Aorta (tissue), 5 donors: Measurements from ENCODE around the gene PTPRK. TPM values are rescaled to one million over a fixed set of nuclear protein-coding genes. Genes with fewer than 3 reads are reported as not detected.

Experiments
- ATAC-seq: fragments of 200-7000 bp; cut with Tn5 transposase; one replicate; pipeline ENCODE4 v1.9.1; 2022; ENCODE audit warnings: moderate library complexity; ENCODE audit not compliant: low FRiP score
- DNase-seq, 2 donors: peaks; one replicate each; pipeline ENCODE4 v3.0.0-alpha.2; 2020
- H3K27ac ChIP-seq, 2 donors: one replicate each; pipeline ENCODE4 v1.5.1; 2013; ENCODE audit warnings: low read length in 2 of 2, mild to moderate bottlenecking in 2 of 2, moderate library complexity in 2 of 2, control low read depth in 1 of 2, inconsistent platforms in 1 of 2, low read depth in 1 of 2
- H3K27me3 ChIP-seq, 2 donors: one replicate each; pipeline ENCODE4 v1.6.1; 2013; ENCODE audit warnings: control low read depth in 1 of 2, low read length in 1 of 2, mild to moderate bottlenecking in 1 of 2, moderate library complexity in 1 of 2; ENCODE audit not compliant: insufficient read depth in 2 of 2, control insufficient read depth in 1 of 2
- H3K36me3 ChIP-seq, 2 donors: one replicate each; pipeline ENCODE4 v1.6.1; 2013; ENCODE audit warnings: control low read depth in 1 of 2, low read length in 1 of 2, mild to moderate bottlenecking in 1 of 2; ENCODE audit not compliant: insufficient read depth in 2 of 2, control insufficient read depth in 1 of 2
- H3K4me1 ChIP-seq, 2 donors: one replicate each; pipeline ENCODE4 v1.6.1; 2013; ENCODE audit warnings: low read length in 2 of 2, control low read depth in 1 of 2, mild to moderate bottlenecking in 1 of 2, moderate library complexity in 1 of 2; ENCODE audit not compliant: insufficient read depth in 2 of 2, control insufficient read depth in 1 of 2
- H3K4me3 ChIP-seq, 2 donors: one replicate each; pipeline ENCODE4 v1.5.1; 2013; ENCODE audit warnings: low read length in 2 of 2, control low read depth in 1 of 2, mild to moderate bottlenecking in 1 of 2
- H3K9me3 ChIP-seq: one replicate; pipeline ENCODE4 v1.6.1; 2013; ENCODE audit warnings: mild to moderate bottlenecking, low read length; ENCODE audit not compliant: control insufficient read depth
- WGBS, 2 donors: extraction: QIAGEN DNeasy Blood & Tissue Kit; methylation state at CpG; one replicate each; pipeline ENCODE4 v1.1.7; 2013; 5-methylcytosine and 5-hydroxymethylcytosine counted together
- intact Hi-C, 2 donors: fragments of 100-400 bp; cut with DNase I; formaldehyde crosslinking; loops; one replicate each; pipeline versions ENCODE4 v1.14.2 to v1.15.0; 2022
- polyA plus RNA-seq, 2 donors: library from polyadenylated mRNA; stranded (reverse); fragments of 200-250 nt; gene quantifications; one replicate each; pipeline ENCODE4 v1.2.3, GENCODE V29; 2013
- total RNA-seq, 2 donors: library from RNA; stranded (reverse); fragmentation: NEBNext Ultra II Directional; extraction: Animal tissue kit (Norgen Biotek cat#: 25700); gene quantifications; one replicate each; pipeline ENCODE4 v1.2.1, GENCODE V29; 2021
- donor health status: healthy with polysubstance abuse.
- donor health status: Bipolar disorder and iron deficiency.
- donor health status: DM: no; HTN: no; CAD: no.
- donor health status: DM: no; HTN: no; CAD: no.
- donor health status: DM: yes; HTN: yes; CAD: no.

Gene PTPRK
- total and polyA plus RNA-seq, 4 donors = 3.9 to 50.6 (median 24.9) TPM

GRCh38 chr6:128250370-128251070 is 269.9 kb downstream of the PTPRK start:
- Histone ChIP-seq H3K4me3 (no peak overlapping the region), H3K36me3 (no peaks in the 10 kb centered on the region), H3K9me3 (no peaks in the 10 kb centered on the region), H3K27ac (no peak overlapping the region), H3K27me3 (no peaks in the 10 kb centered on the region), H3K4me1 (no peaks in the 10 kb centered on the region)
- no peak for DNase-seq
- 97% methylated on average over 1 of the region's 1 CpG for WGBS, 2 donors
- ATAC-seq = no peak
- intact Hi-C loops = no loop called here

GRCh38 chr6:128249429-128249828 is 271.0 kb downstream of the PTPRK start:
- Histone ChIP-seq H3K27ac (no peak overlapping the region), H3K9me3 (no peaks in the 10 kb centered on the region), H3K4me3 (no peak overlapping the region), H3K36me3 (no peaks in the 10 kb centered on the region), H3K4me1 (no peaks in the 10 kb centered on the region), H3K27me3 (no peaks in the 10 kb centered on the region)
- 97 to 99% methylated on average over 4 of the region's 4 CpGs for WGBS, 2 donors
- no peak for ATAC-seq
- DNase-seq = no peak
- intact Hi-C loops = no loop called here

- intact Hi-C loops = no loop called here
- no peak for ATAC-seq
Observed at GRCh38 chr6:128246472-128247260, 273.7 kb downstream of the PTPRK start.

GRCh38 chr6:128244751-128245405 is 275.5 kb downstream of the PTPRK start:
- H3K4me1 ChIP-seq = peaks cover 2 to 4% of the 10 kb centered on the region in 2 donors
- 75 to 79% methylated on average over 2 of the region's 2 CpGs for WGBS, 2 donors
- ATAC-seq = no peak

More at GRCh38 chr6:128246472-128247260, 273.7 kb downstream of the PTPRK start:
- Histone ChIP-seq H3K4me1 (no peaks in the 10 kb centered on the region), H3K27ac (no peak overlapping the region), H3K9me3 (no peaks in the 10 kb centered on the region), H3K36me3 (no peaks in the 10 kb centered on the region), H3K4me3 (no peak overlapping the region), H3K27me3 (no peaks in the 10 kb centered on the region)
- WGBS, 2 donors = 97 to 98% methylated on average over 7 of the region's 7 CpGs
- DNase-seq = no peak

GRCh38 chr6:128242765-128243403 is 277.5 kb downstream of the PTPRK start:
- intact Hi-C loops = no loop called here
- H3K36me3 ChIP-seq = no peaks in the 10 kb centered on the region
- H3K27ac ChIP-seq = no peak overlapping the region
- H3K27me3 ChIP-seq = no peaks in the 10 kb centered on the region
- WGBS, 2 donors = 97 to 98% methylated on average over 3 of the region's 3 CpGs
- H3K4me1 ChIP-seq = peaks cover 2 to 6% of the 10 kb centered on the region in 2 donors
- no peak overlapping the region for H3K4me3 ChIP-seq
- H3K9me3 ChIP-seq = no peaks in the 10 kb centered on the region
- ATAC-seq (no peak), DNase-seq (no peak)

More at GRCh38 chr6:128244751-128245405, 275.5 kb downstream of the PTPRK start:
- H3K27ac ChIP-seq = no peak overlapping the region
- no peaks in the 10 kb centered on the region for H3K36me3 ChIP-seq
- H3K4me3 ChIP-seq = no peak overlapping the region
- intact Hi-C loops = no loop called here
- H3K9me3 ChIP-seq = no peaks in the 10 kb centered on the region
- no peaks in the 10 kb centered on the region for H3K27me3 ChIP-seq
- DNase-seq = no peak

- WGBS, 2 donors = 83 to 99% methylated on average over 3 of the region's 3 CpGs
- intact Hi-C loops = no loop called here
- ATAC-seq (no peak), DNase-seq (no peak)
- Histone ChIP-seq H3K4me1 (peaks cover 2 to 6% of the 10 kb centered on the region in 2 donors), H3K27me3 (no peaks in the 10 kb centered on the region), H3K27ac (no peak overlapping the region), H3K9me3 (no peaks in the 10 kb centered on the region), H3K36me3 (no peaks in the 10 kb centered on the region), H3K4me3 (no peak overlapping the region)
Observed at GRCh38 chr6:128241216-128241615, 279.2 kb downstream of the PTPRK start.

- intact Hi-C loops = no loop called here
- H3K9me3 ChIP-seq = no peaks in the 10 kb centered on the region
- no peak overlapping the region for H3K27ac ChIP-seq
- DNase-seq (no peak), ATAC-seq (no peak)
- peaks cover 2 to 6% of the 10 kb centered on the region in 2 donors for H3K4me1 ChIP-seq
- H3K36me3 ChIP-seq = no peaks in the 10 kb centered on the region
- no peaks in the 10 kb centered on the region for H3K27me3 ChIP-seq
- 37 to 47% methylated on average over 3 of the region's 3 CpGs for WGBS, 2 donors
- H3K4me3 ChIP-seq = no peak overlapping the region
Observed at GRCh38 chr6:128240024-128240428, 280.4 kb downstream of the PTPRK start.

- ATAC-seq (no peak), DNase-seq (no peak)
- Histone ChIP-seq H3K4me1 (peaks cover 2 to 6% of the 10 kb centered on the region in 2 donors), H3K36me3 (no peaks in the 10 kb centered on the region), H3K27me3 (no peaks in the 10 kb centered on the region), H3K4me3 (no peak overlapping the region), H3K27ac (no peak overlapping the region), H3K9me3 (no peaks in the 10 kb centered on the region)
- intact Hi-C loops = no loop called here
- WGBS, 2 donors = 99 to 100% methylated on average over 1 of the region's 1 CpG
Observed at GRCh38 chr6:128239146-128239545, 281.3 kb downstream of the PTPRK start.
